CD4-positive, alpha-beta memory T cell (primary cell): Measurements from ENCODE around the gene ANKRD16. TPM values are rescaled to one million over a fixed set of nuclear protein-coding genes. Genes with fewer than 3 reads are reported as not detected.

Experiments used
- polyA plus RNA-seq, 2 donors: library from polyadenylated mRNA; unstranded; fragments of 300-500 nt; fragmentation: Illumina TruSeq; gene quantifications; one replicate each; pipeline ENCODE4 v1.2.3, GENCODE V29; 2021
- total RNA-seq, 2 experiments: library from RNA; stranded (reverse); gene quantifications; one replicate each; pipeline ENCODE4 v1.2.3, GENCODE V29; 2021

The ANKRD16 gene
- total and polyA plus RNA-seq, 4 experiments from 2014 or later: 1.5 to 8.4 (median 5.4) TPM

Other genes starting within 250 kb of the ANKRD16 start
- 10 to 100 TPM; 15.4 to 18.5 TPM for gene ASB13, start 223.3 kb downstream of the ANKRD16 start, total RNA-seq
- 10 to 100 TPM; 15.9 to 16.9 TPM for gene ASB13, start 223.3 kb downstream of the ANKRD16 start, polyA plus RNA-seq
- 10 to 100 TPM; 69.1 to 85.7 TPM for gene TASOR2, start 205.1 kb downstream of the ANKRD16 start, total RNA-seq
- 10 to 100 TPM in 1 of 2 donors, 1 to 10 TPM in 1; 4.8 to 15.9 TPM for gene TASOR2, start 205.1 kb downstream of the ANKRD16 start, polyA plus RNA-seq
- gene GDI2, start 76.5 kb downstream of the ANKRD16 start, total RNA-seq: 100 to 1,000 TPM; 137 to 140 TPM
- 100 to 1,000 TPM; 193 to 248 TPM for gene GDI2, start 76.5 kb downstream of the ANKRD16 start, polyA plus RNA-seq
- gene FBH1, start 350 bp upstream of the ANKRD16 start, total RNA-seq: 10 to 100 TPM; 91.4 to 97.5 TPM
- 10 to 100 TPM; 71.1 to 75.8 TPM for gene FBH1, start 350 bp upstream of the ANKRD16 start, polyA plus RNA-seq
- 10 to 100 TPM; 11.1 to 14.7 TPM for gene IL15RA, start 87.7 kb upstream of the ANKRD16 start, total RNA-seq
- gene IL15RA, start 87.7 kb upstream of the ANKRD16 start, polyA plus RNA-seq: 10 to 100 TPM; 17.4 to 20.0 TPM
- gene IL2RA, start 172.5 kb upstream of the ANKRD16 start, total RNA-seq: 10 to 100 TPM; 15.1 to 17.1 TPM
- gene IL2RA, start 172.5 kb upstream of the ANKRD16 start, polyA plus RNA-seq: 10 to 100 TPM; 23.7 to 29.9 TPM
- gene RBM17, start 199.1 kb upstream of the ANKRD16 start, total RNA-seq: 100 to 1,000 TPM; 117 to 125 TPM
- 100 to 1,000 TPM in 1 of 2 donors, 10 to 100 TPM in 1; 46.3 to 104 TPM for gene RBM17, start 199.1 kb upstream of the ANKRD16 start, polyA plus RNA-seq